Activated CD4-positive, alpha-beta memory T cell treated with anti-CD3 and anti-CD28 coated beads, Interleukin-2, amount 10 ng/mL, durations not matched to agents 7 days and 5 days (primary cell): ENCODE data around the gene GPER1. TPM values are rescaled to one million over a fixed set of nuclear protein-coding genes. Genes with fewer than 3 reads are reported as not detected.
"Not testable (repeated sequence)": the region's sequence is repeated elsewhere in the genome, so short reads cannot be mapped to it uniquely, and the experiment has no call there.

Source experiments
- CTCF ChIA-PET: fragments of 350-600 bp; sonication (Branson Sonifier 250); formaldehyde crosslinking; loops from one replicate; lab custom pipeline; 2021; ENCODE audit warnings: antibody characterized with exemption, inconsistent platforms; lab: Charles Lee
- POLR2A ChIA-PET: fragments of 350-600 bp; sonication (Branson Sonifier 250); formaldehyde crosslinking; loops from one replicate; lab custom pipeline; 2021; ENCODE audit warnings: antibody characterized with exemption; lab: Charles Lee
- DNase-seq: peaks from one replicate; pipeline ENCODE4 v3.0.0-alpha.2; 2020
- H3K27ac Mint-ChIP-seq: one replicate; pipeline ENCODE4 v1.8.0; 2021; ENCODE audit warnings: mild to moderate bottlenecking, mixed read lengths
- H3K27me3 Mint-ChIP-seq: one replicate; pipeline ENCODE4 v1.8.0; 2021; ENCODE audit warnings: mixed read lengths
- H3K36me3 Mint-ChIP-seq: one replicate; pipeline ENCODE4 v1.8.0; 2021; ENCODE audit warnings: low read depth, mixed read lengths
- H3K4me1 Mint-ChIP-seq: one replicate; pipeline ENCODE4 v1.8.0; 2021; ENCODE audit warnings: mixed read lengths
- H3K4me3 Mint-ChIP-seq: one replicate; pipeline ENCODE4 v1.8.0; 2021; ENCODE audit warnings: mild to moderate bottlenecking, mixed read lengths
- H3K9me3 Mint-ChIP-seq: one replicate; pipeline ENCODE4 v1.8.0; 2021; ENCODE audit warnings: mixed read lengths
- total RNA-seq, 2 experiments: library from RNA; stranded (reverse); gene quantifications; one replicate each; pipeline ENCODE4 v1.2.3, GENCODE V29; 2021

Gene GPER1
- total RNA-seq: under 1 TPM in 1 of 2 experiments, not detected in 1; 0.15 TPM

DNA sequence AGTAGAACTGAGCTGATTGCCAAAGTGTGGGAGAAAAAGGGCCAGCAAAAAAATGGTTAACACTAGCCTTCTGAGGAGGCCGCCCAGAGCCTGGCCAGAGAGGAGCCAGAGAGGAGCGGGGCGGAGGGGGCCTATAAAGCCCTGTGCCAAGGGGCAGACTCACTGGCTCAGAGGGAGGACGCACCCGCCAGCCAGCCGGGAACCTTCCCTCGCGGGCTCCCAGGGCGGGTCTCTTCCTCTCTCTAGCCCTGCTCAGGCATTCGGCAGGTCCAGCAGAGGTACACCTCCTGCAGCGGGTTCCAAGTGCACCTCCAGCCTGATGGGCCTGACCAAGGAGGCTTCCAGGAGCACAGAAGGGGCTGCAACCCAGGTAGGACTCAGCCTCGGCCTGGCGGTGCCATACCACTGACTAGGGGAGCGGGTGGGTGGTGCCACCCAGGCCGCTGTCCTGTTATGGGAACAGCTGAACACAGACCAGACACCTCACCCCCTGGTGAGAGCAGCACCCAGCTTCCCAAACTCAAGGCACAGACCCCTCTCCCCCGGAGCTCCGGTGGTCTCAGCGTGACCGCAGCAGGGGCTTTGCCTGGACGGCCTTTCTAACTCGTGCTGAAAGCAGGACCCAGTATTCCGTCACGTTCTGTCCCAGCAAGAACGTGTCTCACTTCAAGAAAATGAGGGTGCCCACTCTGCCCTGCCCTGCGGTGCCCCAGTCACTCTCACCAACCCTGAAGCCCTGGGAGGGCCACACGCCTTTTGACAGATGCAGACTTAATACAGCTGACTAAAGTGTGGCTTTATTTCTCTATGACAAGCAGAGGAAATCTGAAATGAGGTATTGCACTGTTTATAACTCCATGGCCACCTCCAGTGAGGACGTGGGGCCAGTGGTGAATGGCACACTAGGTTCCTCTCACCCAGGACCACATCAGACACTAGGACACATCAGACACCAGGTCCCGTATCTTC lies at the start of gene GPER1:
Gene GPER1, plus strand, starts transcription at position 162 of the 969 bp plus-strand sequence. CDS start 3,616 bp downstream, outside the sequence.
- H3K27ac Mint-ChIP-seq: no peak within 1 kb of the TSS
- peak within 1 kb of the TSS; percentile 52 for H3K4me3 Mint-ChIP-seq
- H3K27me3 Mint-ChIP-seq: peaks cover 2% of the 10 kb centered on the region
- DNase-seq: no peak
- H3K4me1 Mint-ChIP-seq: peaks cover 8% of the 10 kb centered on the region
- CTCF ChIA-PET: interaction anchor here (1.2 to 4.6 kb wide), 3 partner anchors 9 to 89 kb away, joined by 3 to 36 read pairs (median 5); no protein-coding TSS in a partner anchor
- POLR2A ChIA-PET: no interaction called here
- no peaks in the 10 kb centered on the region for H3K36me3 Mint-ChIP-seq
- no peaks in the 10 kb centered on the region for H3K9me3 Mint-ChIP-seq

DNA sequence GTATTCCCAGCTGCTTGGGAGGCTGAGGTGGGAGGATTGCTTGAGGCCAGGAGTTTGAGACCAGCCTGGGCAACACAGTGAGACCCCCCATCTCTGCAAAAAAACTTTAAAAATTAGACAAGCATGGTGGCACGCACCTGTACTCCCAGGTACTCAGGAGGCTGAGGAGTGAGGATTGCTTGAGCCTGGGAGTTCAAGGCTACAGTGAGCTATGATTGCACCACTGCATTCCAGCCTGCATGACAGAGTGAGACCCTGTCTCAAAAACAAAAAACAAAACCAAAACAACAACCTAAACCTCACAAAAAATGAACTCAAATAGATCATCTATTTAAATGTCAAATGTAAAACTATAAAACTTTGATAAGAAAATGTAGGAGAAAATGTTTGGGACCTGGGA lies 47.7 kb upstream of the GPER1 start:
- CTCF ChIA-PET, H3K36me3 Mint-ChIP-seq, H3K9me3 Mint-ChIP-seq, H3K4me3 Mint-ChIP-seq, H3K27ac Mint-ChIP-seq, DNase-seq, POLR2A ChIA-PET, H3K27me3 Mint-ChIP-seq: not testable (repeated sequence)
- H3K4me1 Mint-ChIP-seq: peaks cover 29% of the 10 kb centered on the region

DNA sequence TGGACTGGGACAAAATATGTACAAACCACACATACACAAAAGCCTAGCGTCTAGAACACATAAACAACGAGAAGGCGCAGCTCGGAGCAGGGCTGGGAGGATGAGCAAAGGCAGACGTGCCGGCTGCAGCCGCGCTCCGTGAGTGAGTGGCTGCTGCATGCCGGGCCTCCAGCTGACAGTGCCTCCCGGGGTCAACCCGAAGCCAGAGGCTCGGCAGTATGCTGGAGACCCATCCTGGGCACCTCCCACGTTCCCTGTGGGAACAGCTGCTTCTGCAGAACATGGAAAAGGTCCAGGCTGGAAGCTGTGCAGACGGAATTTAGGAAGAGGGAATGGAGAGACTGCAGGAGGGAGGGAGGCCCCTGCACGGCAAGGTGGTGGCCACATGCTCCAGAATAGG lies 47.1 kb upstream of the GPER1 start:
- no peak overlapping the region for H3K27ac Mint-ChIP-seq
- CTCF ChIA-PET: no interaction called here

DNA sequence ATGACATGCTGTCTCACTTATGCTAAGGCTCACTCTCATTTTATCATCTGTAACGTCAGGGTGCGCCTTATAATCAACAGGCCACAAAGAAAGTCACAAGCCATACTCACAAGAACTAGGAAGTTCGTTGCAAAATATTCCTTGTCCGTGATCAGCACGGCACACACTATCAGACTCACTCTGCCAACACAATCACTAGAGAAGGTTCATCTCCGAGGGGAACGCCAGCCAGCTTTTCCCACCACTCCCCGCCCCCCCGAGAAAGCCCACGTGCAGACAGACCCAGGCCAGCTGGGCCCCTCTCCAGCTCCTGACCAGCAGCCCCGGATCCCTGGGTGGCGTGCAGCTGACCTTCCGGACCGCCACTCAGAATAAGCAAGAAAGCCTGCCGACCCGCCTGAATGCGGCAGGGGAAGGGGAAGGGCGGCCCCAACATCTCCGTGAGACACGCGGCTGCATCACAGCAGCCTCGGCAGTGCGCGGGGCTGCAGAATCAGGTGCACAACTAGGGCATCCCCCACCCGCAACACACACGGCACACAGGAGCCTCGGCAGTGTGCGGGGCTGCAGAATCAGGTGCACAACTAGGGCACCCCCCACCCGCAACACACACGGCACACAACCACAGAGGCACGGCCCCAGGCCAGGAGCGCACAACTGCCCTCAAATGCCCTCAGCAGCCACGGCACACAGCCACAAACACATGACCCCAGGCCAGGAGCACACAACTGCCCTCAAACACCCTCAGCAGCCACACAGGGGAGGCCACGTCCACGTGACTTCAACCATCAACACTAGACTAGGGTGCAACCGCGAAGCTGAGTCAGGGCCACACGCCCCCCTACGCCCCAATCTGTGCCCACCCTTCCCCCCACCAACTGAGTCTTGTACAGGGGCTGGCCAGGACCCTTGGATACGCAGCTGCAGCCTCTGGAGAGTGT lies 46.1 kb upstream of the GPER1 start:
- ChIA-PET CTCF (interaction anchor here (4.2 kb wide), 1 partner anchor 48 kb away, joined by 28 read pairs; no protein-coding TSS in a partner anchor), POLR2A (interaction anchor here (0.9 to 2.0 kb wide), 2 partner anchors 8 to 67 kb away, joined by 3 to 8 read pairs; partner anchors contain the start of gene COX19)
- Mint-ChIP-seq H3K4me1 (peaks cover 45% of the 10 kb centered on the region), H3K27me3 (no peaks in the 10 kb centered on the region), H3K36me3 (no peaks in the 10 kb centered on the region), H3K27ac (no peak overlapping the region), H3K9me3 (no peaks in the 10 kb centered on the region), H3K4me3 (no peak overlapping the region)
- no peak for DNase-seq

More for the DNA sequence above, 47.1 kb upstream of the GPER1 start:
- POLR2A ChIA-PET: no interaction called here
- Mint-ChIP-seq H3K9me3 (no peaks in the 10 kb centered on the region), H3K4me1 (peaks cover 34% of the 10 kb centered on the region), H3K4me3 (no peak overlapping the region), H3K36me3 (no peaks in the 10 kb centered on the region), H3K27me3 (no peaks in the 10 kb centered on the region)
- no peak for DNase-seq

DNA sequence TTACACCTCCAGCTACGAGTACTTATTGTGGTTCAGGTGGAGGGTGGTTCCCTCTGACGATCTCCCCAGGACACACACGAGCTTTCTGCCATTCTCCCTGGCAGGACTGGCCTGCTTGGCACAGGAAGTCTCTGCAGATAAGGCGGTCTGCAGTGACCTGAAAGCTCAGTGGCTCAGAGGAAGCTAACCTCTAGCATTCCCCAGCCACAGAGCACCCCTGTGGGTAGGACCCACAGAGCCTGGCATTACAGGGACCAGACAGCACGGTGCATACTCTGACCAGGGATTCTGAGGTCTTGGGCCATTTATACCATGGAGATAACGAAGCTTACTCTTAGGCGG lies 45.5 kb upstream of the GPER1 start:
- ChIA-PET CTCF (interaction anchor here (4.2 kb wide), 1 partner anchor 49 kb away, joined by 28 read pairs; no protein-coding TSS in a partner anchor), POLR2A (interaction anchor here (0.9 to 2.0 kb wide), 2 partner anchors 8 to 68 kb away, joined by 3 to 8 read pairs; partner anchors contain the start of gene COX19)
- Mint-ChIP-seq H3K27me3 (no peaks in the 10 kb centered on the region), H3K4me1 (peaks cover 51% of the 10 kb centered on the region), H3K36me3 (no peaks in the 10 kb centered on the region), H3K27ac (peak overlapping the region; percentile 32), H3K4me3 (no peak overlapping the region), H3K9me3 (no peaks in the 10 kb centered on the region)
- DNase-seq: no peak

DNA sequence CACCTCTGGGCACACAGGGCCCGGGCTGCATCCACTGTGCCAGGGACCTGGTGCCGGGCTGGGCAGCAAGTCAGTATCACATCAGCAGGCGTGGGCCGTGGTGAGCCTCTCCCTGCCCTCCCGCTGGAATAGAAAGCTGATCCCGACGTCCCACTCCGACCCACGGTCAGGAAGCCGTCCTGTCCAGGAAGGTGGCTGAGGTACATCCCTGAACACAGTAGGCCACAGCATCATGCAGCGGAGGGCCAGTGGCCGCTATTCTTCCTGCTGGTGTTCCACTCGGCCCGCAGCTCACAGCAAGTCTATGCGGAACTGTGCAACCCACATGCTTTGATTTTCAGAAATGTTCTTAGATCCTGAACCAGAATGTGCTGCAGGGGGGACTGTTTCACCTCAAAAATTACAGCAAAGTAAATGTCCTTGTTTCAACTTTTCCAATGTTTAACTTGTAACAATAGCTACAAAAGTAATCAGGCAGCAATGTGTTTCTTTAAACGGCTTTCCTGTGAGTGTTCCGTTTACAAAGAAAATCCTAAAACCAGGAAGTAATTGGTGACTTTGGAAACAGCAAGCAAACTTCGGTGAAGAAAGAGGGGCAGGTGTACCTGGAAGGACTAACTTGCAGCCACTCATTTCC lies 44.2 kb upstream of the GPER1 start:
- ChIA-PET CTCF (interaction anchor here (0.7 to 4.2 kb wide), 7 partner anchors 10 to 50 kb away, joined by 3 to 28 read pairs (median 6); no protein-coding TSS in a partner anchor), POLR2A (interaction anchor here (1.0 to 2.1 kb wide), 7 partner anchors 10 to 121 kb away, joined by 3 to 11 read pairs (median 5); partner anchors contain the start of genes COX19 and ZFAND2A)
- H3K27ac Mint-ChIP-seq: peak overlapping the region; percentile 87
- no peaks in the 10 kb centered on the region for H3K36me3 Mint-ChIP-seq
- no peak for DNase-seq
- peak overlapping the region; percentile 74 for H3K4me3 Mint-ChIP-seq
- peaks cover 63% of the 10 kb centered on the region for H3K4me1 Mint-ChIP-seq
- no peaks in the 10 kb centered on the region for H3K27me3 Mint-ChIP-seq
- no peaks in the 10 kb centered on the region for H3K9me3 Mint-ChIP-seq

DNA sequence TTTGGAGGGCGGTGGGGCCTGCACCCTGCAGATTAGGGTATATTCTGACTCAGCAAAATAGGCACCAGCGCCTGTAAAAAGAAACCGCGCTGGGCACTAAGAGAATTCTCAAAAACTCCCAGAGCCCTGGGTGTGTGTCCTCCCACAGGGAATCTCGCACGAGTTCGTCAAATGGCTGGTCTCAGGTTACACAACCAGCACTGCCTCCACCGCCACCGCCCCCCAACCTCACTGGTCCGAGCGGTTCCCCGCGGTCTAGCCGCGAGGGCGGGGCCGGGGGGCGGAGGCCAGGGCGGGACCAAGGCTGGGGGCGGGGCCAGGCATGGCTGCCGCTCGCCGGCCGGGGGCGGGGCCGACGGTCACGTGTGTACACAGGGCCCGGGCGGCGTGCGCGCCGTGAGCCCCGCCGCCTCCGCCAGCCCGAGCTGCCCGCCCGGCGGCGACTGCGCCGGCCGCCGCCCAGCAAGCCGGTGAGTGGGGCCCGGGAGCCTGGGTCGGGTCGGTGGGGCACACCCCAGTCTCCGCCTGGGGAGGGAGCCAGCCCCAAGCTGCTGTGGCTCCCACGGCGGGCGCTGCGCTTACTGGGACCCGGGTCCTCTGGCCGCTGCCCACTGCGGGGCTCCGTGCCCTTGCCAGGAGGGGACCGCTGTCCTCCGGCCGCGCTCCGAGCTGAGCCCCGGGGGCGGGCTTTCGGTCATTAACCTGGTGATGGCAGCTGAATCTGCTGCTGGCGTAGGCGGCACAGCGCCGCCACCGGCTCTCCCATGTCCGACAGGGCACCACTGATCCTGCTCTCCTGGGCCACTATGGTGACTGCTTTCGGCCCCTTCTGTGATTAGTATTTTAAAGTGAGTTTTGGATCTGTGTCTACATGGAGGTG lies 43.5 kb upstream of the GPER1 start, which contains the start of gene GPR146:
Gene GPR146, plus strand, starts transcription at position 358 of the 880 bp plus-strand sequence. CDS start 12,970 bp downstream, outside the sequence.
- Mint-ChIP-seq H3K4me1 (peaks cover 71% of the 10 kb centered on the region), H3K4me3 (peak within 1 kb of the TSS; percentile 89), H3K27me3 (no peaks in the 10 kb centered on the region), H3K9me3 (no peaks in the 10 kb centered on the region), H3K27ac (peak within 1 kb of the TSS; percentile 87), H3K36me3 (no peaks in the 10 kb centered on the region)
- ChIA-PET CTCF (interaction anchor here (0.7 to 4.2 kb wide), 8 partner anchors 9 to 51 kb away, joined by 3 to 28 read pairs (median 5); no protein-coding TSS in a partner anchor), POLR2A (interaction anchor here (1.0 to 2.1 kb wide), 8 partner anchors 9 to 122 kb away, joined by 3 to 11 read pairs (median 5); partner anchors contain the start of genes COX19 and ZFAND2A)
- peak; percentile 93 for DNase-seq

DNA sequence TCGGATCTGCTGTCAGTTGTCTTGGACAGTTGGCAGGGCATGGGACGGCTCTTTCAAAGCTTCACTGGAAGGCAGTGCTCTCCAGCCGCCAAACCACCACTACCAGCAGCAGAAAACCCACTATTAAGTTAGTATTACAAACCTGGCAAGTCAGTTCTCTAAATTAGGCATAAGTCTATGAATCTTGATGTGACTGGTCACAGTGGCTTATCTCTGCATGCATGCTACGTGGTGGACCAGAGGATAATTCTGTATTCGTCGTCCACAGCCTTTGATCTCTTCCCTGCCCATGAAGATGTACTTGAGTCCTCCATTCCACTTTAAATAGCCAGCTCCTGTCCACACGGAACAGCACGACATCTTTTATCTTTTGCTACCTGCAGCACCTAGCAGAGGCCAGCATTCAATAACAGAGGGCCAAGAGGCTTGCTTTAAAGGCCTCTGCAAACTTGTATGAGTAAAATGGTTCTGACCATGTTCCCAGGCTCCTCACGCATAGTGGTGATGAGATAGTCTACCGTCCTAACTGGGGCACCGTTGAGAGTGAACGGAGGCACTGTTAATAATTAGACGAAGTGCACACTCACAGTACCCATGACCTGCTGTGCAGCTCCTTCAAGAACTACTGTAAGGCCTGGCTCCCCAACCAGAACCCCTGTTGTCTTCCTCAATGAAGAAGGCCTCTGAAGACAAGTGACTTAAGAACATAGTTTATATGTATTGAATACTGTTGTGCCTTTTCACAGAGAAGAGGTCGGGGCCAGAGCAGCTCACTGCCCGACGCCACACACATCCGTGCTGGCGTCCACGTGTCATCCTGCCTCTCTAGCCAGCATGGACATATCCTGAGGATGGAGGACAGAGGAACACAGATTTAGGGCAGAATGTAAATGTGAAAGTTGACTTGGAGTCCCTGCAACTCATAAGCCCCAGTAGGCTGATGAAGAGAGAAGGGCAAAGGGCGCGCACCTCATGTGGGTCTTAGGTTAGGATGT lies 42.5 kb upstream of the GPER1 start:
- peaks cover 79% of the 10 kb centered on the region for H3K4me1 Mint-ChIP-seq
- POLR2A ChIA-PET: interaction anchor here (1.2 to 2.3 kb wide), 7 partner anchors 9 to 123 kb away, joined by 3 to 11 read pairs (median 5); partner anchors contain the start of genes COX19 and ZFAND2A
- DNase-seq: no peak
- H3K4me3 Mint-ChIP-seq: peak overlapping the region; percentile 89
- CTCF ChIA-PET: interaction anchor here (0.5 to 4.2 kb wide), 8 partner anchors 11 to 147 kb away, joined by 3 to 28 read pairs (median 4); no protein-coding TSS in a partner anchor
- H3K9me3 Mint-ChIP-seq: no peaks in the 10 kb centered on the region
- no peaks in the 10 kb centered on the region for H3K27me3 Mint-ChIP-seq
- peak overlapping the region; percentile 31 for H3K27ac Mint-ChIP-seq
- no peaks in the 10 kb centered on the region for H3K36me3 Mint-ChIP-seq

DNA sequence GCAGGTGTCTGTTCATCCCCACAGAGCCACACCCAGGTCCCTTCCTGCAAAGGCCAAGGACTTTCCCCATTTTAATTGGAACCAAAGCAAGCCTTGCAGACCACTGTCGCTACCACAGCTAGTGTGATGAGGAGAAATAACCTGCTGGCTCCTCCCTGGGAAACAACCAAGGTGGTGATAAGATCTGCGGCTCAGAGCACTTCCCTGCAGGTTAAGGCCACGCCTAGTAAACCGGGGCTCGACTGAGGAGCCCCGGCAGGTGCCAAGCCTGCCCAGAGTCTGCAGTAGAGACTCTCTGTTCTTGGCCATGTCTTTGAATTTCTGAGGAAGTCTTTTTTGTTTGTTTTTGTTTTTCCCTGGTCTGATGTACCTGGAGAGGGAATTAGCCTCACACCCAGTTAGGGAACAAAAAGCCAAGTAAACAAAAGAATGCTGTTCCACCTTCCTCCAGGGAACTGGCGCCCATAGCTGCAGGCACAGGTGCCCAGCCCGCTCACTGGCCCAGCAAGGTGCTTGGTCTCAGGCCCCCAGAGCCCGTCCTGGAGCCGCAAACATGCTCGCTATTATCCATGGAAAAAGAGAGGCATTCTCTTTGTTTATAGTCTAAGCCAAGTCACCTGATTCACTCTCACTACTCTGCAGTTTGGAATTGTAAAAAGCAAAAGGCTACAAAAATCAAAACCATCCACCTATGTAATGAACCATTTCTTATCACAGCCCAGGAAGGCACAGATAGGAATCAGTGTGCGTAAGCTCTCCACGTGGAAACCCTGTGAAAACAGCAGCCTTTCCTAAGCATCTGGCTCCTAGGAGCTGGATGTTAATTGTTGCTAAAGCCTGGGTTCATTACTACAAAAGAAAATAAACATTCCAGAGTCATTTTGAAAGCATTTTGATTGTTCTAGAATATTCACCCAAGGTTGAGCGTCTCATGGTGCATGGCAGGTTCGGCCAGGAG lies 40.9 kb upstream of the GPER1 start:
- CTCF ChIA-PET: interaction anchor here (0.5 to 2.6 kb wide), 3 partner anchors 10 to 54 kb away, joined by 3 to 18 read pairs (median 6); no protein-coding TSS in a partner anchor
- H3K27ac Mint-ChIP-seq: peak overlapping the region; percentile 44
- DNase-seq: peak; percentile 68
- POLR2A ChIA-PET: interaction anchor here (0.7 to 2.3 kb wide), 5 partner anchors 10 to 72 kb away, joined by 3 to 10 read pairs (median 3); partner anchors contain the start of gene COX19
- peak overlapping the region; percentile 89 for H3K4me3 Mint-ChIP-seq
- no peaks in the 10 kb centered on the region for H3K9me3 Mint-ChIP-seq
- no peaks in the 10 kb centered on the region for H3K36me3 Mint-ChIP-seq
- no peaks in the 10 kb centered on the region for H3K27me3 Mint-ChIP-seq
- H3K4me1 Mint-ChIP-seq: peaks cover 73% of the 10 kb centered on the region
